ENCODE data around the gene AHNAK2.

AHNAK2 gene

DNA sequence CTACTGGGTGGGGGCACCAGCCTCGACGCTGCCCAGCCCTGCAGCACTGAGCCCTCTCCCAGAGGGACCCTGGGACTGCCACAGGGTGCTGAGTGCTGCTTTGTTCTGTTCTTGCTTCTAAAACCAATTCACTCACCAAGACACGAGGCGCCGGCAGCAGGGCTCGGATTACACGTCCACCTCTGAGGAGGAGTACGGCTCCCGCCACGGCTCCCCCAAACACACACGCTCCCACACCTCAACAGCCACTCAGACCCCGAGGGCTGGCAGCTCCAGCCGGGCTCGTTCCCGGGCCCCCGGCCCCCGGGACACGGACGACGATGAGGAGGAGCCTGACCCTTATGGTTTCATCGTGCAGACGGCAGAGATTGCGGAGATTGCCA is 88.8 kb downstream of the AHNAK2 start:
- no peak for DNase-seq (ENCODE audit: low read depth)
- TF ChIP-seq CTCF (IDR thresholded peaks at IDR 0.05; ENCODE audit: insufficient read depth, low read depth, low read length, missing control alignments) = no peak
- H3K4me3 ChIP-seq (ENCODE audit: low read depth, low read length) = no peak overlapping the region

GRCh38 chr14:104888489-104889374 is 89.4 kb downstream of the AHNAK2 start:
- no peak for DNase-seq (ENCODE audit: low read depth)
- TF ChIP-seq CTCF (IDR thresholded peaks at IDR 0.05; ENCODE audit: insufficient read depth, low read depth, low read length, missing control alignments) = no peak
- no peak overlapping the region for H3K4me3 ChIP-seq (ENCODE audit: low read depth, low read length)

- DNase-seq (ENCODE audit: low read depth) = no peak
- no peak for TF ChIP-seq CTCF (IDR thresholded peaks at IDR 0.05; ENCODE audit: insufficient read depth, low read depth, low read length, missing control alignments)
- no peak overlapping the region for H3K4me3 ChIP-seq (ENCODE audit: low read depth, low read length)
Observed at GRCh38 chr14:104887623-104888488, 90.3 kb downstream of the AHNAK2 start.

Data from GM12865 (cell line).